Left ventricle myocardium superior (tissue), 1 donor: ENCODE measurements around the gene VTI1A. TPM values are rescaled to one million over a fixed set of nuclear protein-coding genes. Genes with fewer than 3 reads are reported as not detected.

Experiments used
- ATAC-seq: fragments of 200-7000 bp; cut with Tn5 transposase; one replicate; pipeline ENCODE4 v1.9.1; 2020; ENCODE audit warnings: mild to moderate bottlenecking, moderate library complexity
- DNase-seq: peaks from one replicate; pipeline ENCODE4 v3.0.0-alpha.2; 2020
- intact Hi-C: fragments of 100-400 bp; cut with micrococcal nuclease; formaldehyde crosslinking; loops from one replicate; pipeline ENCODE4 v1.11.0; 2022
- total RNA-seq: library from RNA; stranded (reverse); fragmentation: NEBNext Ultra II Directional; extraction: Animal tissue kit (Norgen Biotek cat#: 25700); gene quantifications from one replicate; pipeline ENCODE4 v1.2.1, GENCODE V29; 2021
- donor health status: DM: no; HTN: yes; CAD: no; lungs with severe emphysema.

The VTI1A gene
- total RNA-seq, 1 donor from 2014 or later = 22.9 TPM

- ATAC-seq (no peak), DNase-seq (no peak)
- intact Hi-C loops = no loop called here
Observed at GRCh38 chr10:112779025-112779770, 332.2 kb downstream of the VTI1A start.

GRCh38 chr10:112782200-112782907 is 335.3 kb downstream of the VTI1A start:
- intact Hi-C loops = no loop called here
- ATAC-seq = peak; percentile 97
- DNase-seq = peak; percentile 84

- ATAC-seq (peak; percentile 53), DNase-seq (peak; percentile 54)
- intact Hi-C loops = no loop called here
Observed at GRCh38 chr10:112783351-112784021, 336.5 kb downstream of the VTI1A start.

- ATAC-seq (no peak), DNase-seq (no peak)
- intact Hi-C loops = no loop called here
Observed at GRCh38 chr10:112784022-112784461, 337.0 kb downstream of the VTI1A start.

GRCh38 chr10:112785089-112785488 is 338.1 kb downstream of the VTI1A start:
- intact Hi-C loops = no loop called here
- no peak for ATAC-seq

GRCh38 chr10:112789248-112789647 is 342.2 kb downstream of the VTI1A start:
- DNase-seq (no peak), ATAC-seq (no peak)
- intact Hi-C loops = no loop called here

More at GRCh38 chr10:112785089-112785488, 338.1 kb downstream of the VTI1A start:
- DNase-seq = no peak

GRCh38 chr10:112790030-112790429 is 343.0 kb downstream of the VTI1A start:
- DNase-seq = no peak
- ATAC-seq = no peak
- intact Hi-C loops = no loop called here

- ATAC-seq (no peak), DNase-seq (no peak)
- intact Hi-C loops = no loop called here
Observed at GRCh38 chr10:112790921-112791320, 343.9 kb downstream of the VTI1A start.

- no peak for ATAC-seq
- DNase-seq = no peak
- intact Hi-C loops = no loop called here
Observed at GRCh38 chr10:112791447-112791846, 344.4 kb downstream of the VTI1A start.

- DNase-seq (peak; percentile 61), ATAC-seq (peak; percentile 92)
- intact Hi-C loops = no loop called here
Observed at GRCh38 chr10:112792487-112793201, 345.6 kb downstream of the VTI1A start.

GRCh38 chr10:112793202-112793921 is 346.3 kb downstream of the VTI1A start:
- intact Hi-C loops = no loop called here
- DNase-seq = no peak
- ATAC-seq = peak; percentile 13

- intact Hi-C loops = no loop called here
- DNase-seq (no peak), ATAC-seq (no peak)
Observed at GRCh38 chr10:112794201-112794600, 347.2 kb downstream of the VTI1A start.

- DNase-seq (no peak), ATAC-seq (no peak)
- intact Hi-C loops = no loop called here
Observed at GRCh38 chr10:112795067-112795466, 348.1 kb downstream of the VTI1A start.

- DNase-seq (no peak), ATAC-seq (no peak)
- intact Hi-C loops = no loop called here
Observed at GRCh38 chr10:112797197-112797596, 350.2 kb downstream of the VTI1A start.

GRCh38 chr10:112797855-112798254 is 350.8 kb downstream of the VTI1A start:
- ATAC-seq (no peak), DNase-seq (no peak)
- intact Hi-C loops = no loop called here

- intact Hi-C loops = no loop called here
- no peak for DNase-seq
- ATAC-seq = no peak
Observed at GRCh38 chr10:112799038-112799437, 352.0 kb downstream of the VTI1A start.

GRCh38 chr10:112799726-112800510 is 352.9 kb downstream of the VTI1A start:
- intact Hi-C loops = no loop called here
- no peak for DNase-seq
- no peak for ATAC-seq

- no peak for ATAC-seq
- intact Hi-C loops = no loop called here
- DNase-seq = no peak
Observed at GRCh38 chr10:112801004-112801403, 354.0 kb downstream of the VTI1A start.
